HepG2 (cell line): Measurements from ENCODE around the gene DYDC2. TPM values are rescaled to one million over a fixed set of nuclear protein-coding genes. Genes with fewer than 3 reads are reported as not detected.
A peak's percentile ranks its signal among the peaks of the same experiment; 100 is the strongest.

Experiments
- ARNTL ChIP-seq: sonication (generic); formaldehyde crosslinking; IDR thresholded peaks from 2 replicates; pipeline ENCODE4 v1.4.0; 2020; ENCODE audit warnings: mild to moderate bottlenecking, missing genetic modification reagents
- BRCA1 ChIP-seq: sonication (generic); formaldehyde crosslinking; IDR thresholded peaks from 2 replicates; pipeline ENCODE4 v1.4.0; 2020; ENCODE audit warnings: missing genetic modification reagents
- FOXK2 ChIP-seq: fragments of 450-650 bp; IDR thresholded peaks from 2 replicates; pipeline ENCODE4 v1.6.1; 2016
- IKZF4 ChIP-seq: sonication (generic); formaldehyde crosslinking; IDR thresholded peaks from 2 replicates; pipeline ENCODE4 v1.5.1; 2020; ENCODE audit warnings: borderline replicate concordance, mild to moderate bottlenecking, low read depth, missing genetic modification reagents; ENCODE audit errors: not compliant biosample characterization
- MXD3 ChIP-seq: IDR thresholded peaks from 2 replicates; pipeline ENCODE4 v1.6.1; 2016; ENCODE audit warnings: mild to moderate bottlenecking, missing biosample characterization, missing genetic modification reagents
- PAWR ChIP-seq: sonication (generic); formaldehyde crosslinking; IDR thresholded peaks from 2 replicates; pipeline ENCODE4 v1.4.0; 2020; ENCODE audit warnings: missing genetic modification reagents, mild to moderate bottlenecking, borderline replicate concordance
- RAD51 ChIP-seq: fragments of 450-650 bp; IDR thresholded peaks from 2 replicates; pipeline ENCODE4 v1.6.1; 2016; ENCODE audit warnings: borderline replicate concordance
- RARA ChIP-seq: IDR thresholded peaks from 2 replicates; pipeline ENCODE4 v1.6.1; 2016; ENCODE audit warnings: missing genetic modification reagents, missing compliant biosample characterization
- RBM22 ChIP-seq: fragments of 200-400 bp; formaldehyde crosslinking; optimal IDR thresholded peaks from 2 replicates; pipeline ENCODE3; 2017; ENCODE audit warnings: mild to moderate bottlenecking, low read length, moderate library complexity
- RFXAP ChIP-seq: sonication (generic); formaldehyde crosslinking; IDR thresholded peaks from 2 replicates; pipeline ENCODE4 v1.4.0; 2020; ENCODE audit warnings: missing genetic modification reagents, borderline replicate concordance
- RXRA ChIP-seq: sonication (generic); formaldehyde crosslinking; IDR thresholded peaks from 2 replicates; pipeline ENCODE4 v1.5.1; 2020; ENCODE audit warnings: missing genetic modification reagents
- SOX5 ChIP-seq: IDR thresholded peaks from 2 replicates; pipeline ENCODE4 v1.6.1; 2016; ENCODE audit warnings: borderline replicate concordance
- TSC22D2 ChIP-seq: sonication (generic); formaldehyde crosslinking; IDR thresholded peaks from 2 replicates; pipeline ENCODE4 v1.5.1; 2020; ENCODE audit warnings: missing genetic modification reagents, mild to moderate bottlenecking, borderline replicate concordance
- ZBTB25 ChIP-seq: IDR thresholded peaks from 2 replicates; pipeline ENCODE4 v1.6.1; 2018; ENCODE audit warnings: missing genetic modification reagents
- ZNF12 ChIP-seq: sonication (generic); formaldehyde crosslinking; IDR thresholded peaks from 2 replicates; pipeline ENCODE4 v1.5.0; 2020; ENCODE audit warnings: missing genetic modification reagents
- ZNF274 ChIP-seq: sonication (generic); formaldehyde crosslinking; IDR thresholded peaks from 2 replicates; pipeline ENCODE4 v1.5.1; 2020; ENCODE audit warnings: mild to moderate bottlenecking, missing genetic modification reagents
- ZNF556 ChIP-seq: sonication (generic); formaldehyde crosslinking; IDR thresholded peaks from 2 replicates; pipeline ENCODE4 v1.4.0; 2020; ENCODE audit warnings: mild to moderate bottlenecking, missing genetic modification reagents, borderline replicate concordance
- ZNF557 ChIP-seq: sonication (generic); formaldehyde crosslinking; IDR thresholded peaks from 2 replicates; pipeline ENCODE4 v1.4.0; 2020; ENCODE audit warnings: missing genetic modification reagents
- ZNF616 ChIP-seq: sonication (generic); formaldehyde crosslinking; IDR thresholded peaks from 2 replicates; pipeline ENCODE4 v1.5.0; 2020; ENCODE audit warnings: low read depth, mild to moderate bottlenecking, missing genetic modification reagents
- ZNF724P ChIP-seq: sonication (generic); formaldehyde crosslinking; IDR thresholded peaks from 2 replicates; pipeline ENCODE4 v1.8.0; 2022; ENCODE audit warnings: missing genetic modification reagents, borderline replicate concordance
- ZNF878 ChIP-seq: sonication (generic); formaldehyde crosslinking; IDR thresholded peaks from 2 replicates; pipeline ENCODE4 v1.8.1; 2023; ENCODE audit warnings: mild to moderate bottlenecking, missing genetic modification reagents, moderate library complexity
- polyA plus RNA-seq, 8 experiments: library from polyadenylated mRNA; depleted of rRNA in 3 of 8; stranded (reverse) in 7 of 8; unstranded in 1 of 8; fragments of >200 nt; fragmentation: Illumina TruSeq in 4 of 8; extraction: Trizol in 4 of 8; gene quantifications; 2 replicates each; pipeline versions ENCODE4 v1.2.1 to v1.2.3, GENCODE V29; 2011 to 2016; ENCODE audit warnings: low read depth in 4 of 8, missing spikeins in 1 of 8, mixed read lengths in 1 of 8; ENCODE audit not compliant: insufficient read depth in 1 of 8
- total RNA-seq, 5 experiments: library from RNA; depleted of rRNA; stranded (reverse); fragments of >200 nt; fragmentation: Illumina TruSeq; extraction: Trizol; gene quantifications; 2 replicates each; pipeline ENCODE4 v1.2.3, GENCODE V29; 2016; ENCODE audit warnings: low read depth in 1 of 5
- TF ChIP-seq, protein P1 (sequence below): sonication (generic); formaldehyde crosslinking; IDR thresholded peaks from 2 replicates; pipeline ENCODE4 v1.4.0; 2020; ENCODE audit warnings: missing genetic modification reagents, mild to moderate bottlenecking, borderline replicate concordance
- TF ChIP-seq, protein P2 (sequence below): sonication (generic); formaldehyde crosslinking; IDR thresholded peaks from 2 replicates; pipeline ENCODE4 v1.5.0; 2020; ENCODE audit warnings: missing genetic modification reagents, mild to moderate bottlenecking, borderline replicate concordance

The DYDC2 gene
- total and polyA plus RNA-seq, 2 of the 13 experiments (the other 11 are each of a cell fraction or from before 2014, with no cell fraction given) = 0.98 to 2.3 TPM

GRCh38 chr10:80408242-80409101, 51.9 kb downstream of the DYDC2 start, which contains the start of gene PRXL2A (continued):
- TF ChIP-seq, protein P1, sequence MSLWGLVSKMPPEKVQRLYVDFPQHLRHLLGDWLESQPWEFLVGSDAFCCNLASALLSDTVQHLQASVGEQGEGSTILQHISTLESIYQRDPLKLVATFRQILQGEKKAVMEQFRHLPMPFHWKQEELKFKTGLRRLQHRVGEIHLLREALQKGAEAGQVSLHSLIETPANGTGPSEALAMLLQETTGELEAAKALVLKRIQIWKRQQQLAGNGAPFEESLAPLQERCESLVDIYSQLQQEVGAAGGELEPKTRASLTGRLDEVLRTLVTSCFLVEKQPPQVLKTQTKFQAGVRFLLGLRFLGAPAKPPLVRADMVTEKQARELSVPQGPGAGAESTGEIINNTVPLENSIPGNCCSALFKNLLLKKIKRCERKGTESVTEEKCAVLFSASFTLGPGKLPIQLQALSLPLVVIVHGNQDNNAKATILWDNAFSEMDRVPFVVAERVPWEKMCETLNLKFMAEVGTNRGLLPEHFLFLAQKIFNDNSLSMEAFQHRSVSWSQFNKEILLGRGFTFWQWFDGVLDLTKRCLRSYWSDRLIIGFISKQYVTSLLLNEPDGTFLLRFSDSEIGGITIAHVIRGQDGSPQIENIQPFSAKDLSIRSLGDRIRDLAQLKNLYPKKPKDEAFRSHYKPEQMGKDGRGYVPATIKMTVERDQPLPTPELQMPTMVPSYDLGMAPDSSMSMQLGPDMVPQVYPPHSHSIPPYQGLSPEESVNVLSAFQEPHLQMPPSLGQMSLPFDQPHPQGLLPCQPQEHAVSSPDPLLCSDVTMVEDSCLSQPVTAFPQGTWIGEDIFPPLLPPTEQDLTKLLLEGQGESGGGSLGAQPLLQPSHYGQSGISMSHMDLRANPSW (CRISPR knock-in tag) = no peak
- TF ChIP-seq ZNF12 (CRISPR knock-in tag) = no peak
- TF ChIP-seq RXRA (CRISPR knock-in tag) = peak; percentile 46; the same call in 1 of the 2 replicates
- TF ChIP-seq BRCA1 (CRISPR knock-in tag) = peak; percentile 84
- no peak; the same call in 1 of the 2 replicates for TF ChIP-seq SOX5
- TF ChIP-seq ZNF556 (CRISPR knock-in tag) = no peak
- peak; percentile 71; the same call in 1 of the 2 replicates for TF ChIP-seq ZBTB25
- peak; percentile 43 for TF ChIP-seq RAD51
- TF ChIP-seq MXD3 = 0 out of 2 replicates have a peak, but pooled peaks have one; percentile 60
- no peak for TF ChIP-seq IKZF4
- no peak for TF ChIP-seq ZNF878 (CRISPR knock-in tag)
- TF ChIP-seq RBM22 = no peak
- peak; percentile 88; the same call in 1 of the 2 replicates for TF ChIP-seq TSC22D2 (CRISPR knock-in tag)
- TF ChIP-seq, protein P2, sequence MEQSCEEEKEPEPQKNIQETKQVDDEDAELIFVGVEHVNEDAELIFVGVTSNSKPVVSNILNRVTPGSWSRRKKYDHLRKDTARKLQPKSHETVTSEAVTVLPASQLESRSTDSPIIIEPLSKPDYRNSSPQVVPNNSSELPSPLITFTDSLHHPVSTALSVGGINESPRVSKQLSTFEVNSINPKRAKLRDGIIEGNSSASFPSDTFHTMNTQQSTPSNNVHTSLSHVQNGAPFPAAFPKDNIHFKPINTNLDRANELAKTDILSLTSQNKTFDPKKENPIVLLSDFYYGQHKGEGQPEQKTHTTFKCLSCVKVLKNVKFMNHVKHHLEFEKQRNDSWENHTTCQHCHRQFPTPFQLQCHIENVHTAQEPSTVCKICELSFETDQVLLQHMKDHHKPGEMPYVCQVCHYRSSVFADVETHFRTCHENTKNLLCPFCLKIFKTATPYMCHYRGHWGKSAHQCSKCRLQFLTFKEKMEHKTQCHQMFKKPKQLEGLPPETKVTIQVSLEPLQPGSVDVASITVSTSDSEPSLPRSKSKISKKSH (CRISPR knock-in tag) = no peak
- no peak for TF ChIP-seq ZNF616 (CRISPR knock-in tag)
- peak; percentile 57; the same call in 1 of the 2 replicates for TF ChIP-seq RFXAP
- peak; percentile 23; the same call in 1 of the 2 replicates for TF ChIP-seq RARA (CRISPR knock-in tag)
- TF ChIP-seq PAWR (CRISPR knock-in tag) = no peak
- TF ChIP-seq ZNF724P (CRISPR knock-in tag) = no peak
- peak; percentile 70; the same call in 1 of the 2 replicates for TF ChIP-seq ZNF274
- no peak for TF ChIP-seq FOXK2
- peak; percentile 77; the same call in 1 of the 2 replicates for TF ChIP-seq ZNF557 (CRISPR knock-in tag)
- peak; percentile 69 for TF ChIP-seq ARNTL (CRISPR knock-in tag)
